K562 (cell line): Measurements from ENCODE around the gene SNX14. TPM values are rescaled to one million over a fixed set of nuclear protein-coding genes. Genes with fewer than 3 reads are reported as not detected.

Experiments
- BRD4 ChIP-seq: fragments of 200-600 bp; sonication (generic); IDR thresholded peaks from 2 replicates; pipeline ENCODE4 v1.6.1; 2017; ENCODE audit warnings: inconsistent platforms
- GATAD2B ChIP-seq: fragments of 450-650 bp; IDR thresholded peaks from 2 replicates; pipeline ENCODE4 v1.6.1; 2017; ENCODE audit warnings: mild to moderate bottlenecking, borderline replicate concordance
- JUNB ChIP-seq: fragments of 450-650 bp; formaldehyde crosslinking; conservative IDR thresholded peaks from 2 replicates; pipeline ENCODE4 v1.4.0; 2020; ENCODE audit warnings: mild to moderate bottlenecking
- MXI1 ChIP-seq: IDR thresholded peaks from 2 replicates; pipeline ENCODE4 v1.6.1; 2011; ENCODE audit warnings: low read depth, mild to moderate bottlenecking, improper control_type of control experiment, low read length
- NFIC ChIP-seq: fragments of 450-650 bp; IDR thresholded peaks from 2 replicates; pipeline ENCODE4 v1.6.1; 2017; ENCODE audit warnings: mild to moderate bottlenecking, inconsistent platforms
- RBM14 ChIP-seq: fragments of 200-400 bp; formaldehyde crosslinking; IDR thresholded peaks from 2 replicates; pipeline ENCODE4 v1.6.1; 2018; ENCODE audit warnings: low read depth, mild to moderate bottlenecking, low read length, moderate library complexity, borderline replicate concordance; ENCODE audit not compliant: insufficient read depth
- SLC30A9 ChIP-seq: fragments of 250-450 bp; sonication (Bioruptor Pico); IDR thresholded peaks from 2 replicates; pipeline ENCODE4 v1.8.0; 2022; ENCODE audit warnings: mild to moderate bottlenecking, moderate library complexity
- SMARCA4 ChIP-seq: fragments of 450-650 bp; IDR thresholded peaks from 2 replicates; pipeline ENCODE4 v1.6.1; 2016
- U2AF1 ChIP-seq: fragments of 200-400 bp; formaldehyde crosslinking; optimal IDR thresholded peaks from 2 replicates; pipeline ENCODE3; 2017; ENCODE audit warnings: mild to moderate bottlenecking, low read depth, low read length, moderate library complexity
- ZNF696 ChIP-seq: fragments of 250-450 bp; sonication (Bioruptor Pico); conservative IDR thresholded peaks from 2 replicates; pipeline ENCODE4 v1.4.0; 2020; ENCODE audit warnings: mild to moderate bottlenecking, moderate library complexity
- polyA plus RNA-seq, 8 experiments: library from polyadenylated mRNA; depleted of rRNA in 4 of 8; stranded (reverse) in 5 of 8; unstranded in 3 of 8; fragments of >200 nt; fragmentation: Nextera tagmentation in 2 of 8; fragmentation: Illumina TruSeq in 1 of 8; extraction: Ambion mirVana in 2 of 8; extraction: Trizol in 1 of 8; gene quantifications; 2 replicates each; pipeline versions ENCODE4 v1.2.1 to v1.2.3, GENCODE V29; 2011 to 2014; ENCODE audit warnings: inconsistent platforms in 1 of 8, missing spikeins in 1 of 8
- total RNA-seq, 7 experiments: library from RNA; depleted of rRNA in 6 of 7; stranded (reverse); fragments of >200 nt in 6 of 7; fragmentation: Illumina TruSeq in 2 of 7; extraction: Trizol in 2 of 7; gene quantifications; 2 replicates each; pipeline versions ENCODE4 v1.2.1 to v1.2.3, GENCODE V29; 2011 to 2021; ENCODE audit warnings: low replicate concordance in 1 of 7
- TF ChIP-seq, protein P1 (sequence below): IDR thresholded peaks from 3 replicates; pipeline ENCODE4 v1.6.1; 2011; ENCODE audit warnings: borderline replicate concordance, mild to moderate bottlenecking, moderate library complexity; ENCODE audit not compliant: insufficient read length; ENCODE audit errors: extremely low read depth
- TF ChIP-seq, protein P2 (sequence below): IDR thresholded peaks from 2 replicates; pipeline ENCODE4 v1.6.1; 2016; ENCODE audit warnings: missing genetic modification characterization, missing compliant biosample characterization
- TF ChIP-seq, protein P3 (sequence below): fragments of 250-450 bp; sonication (Bioruptor Pico); IDR thresholded peaks from 2 replicates; pipeline ENCODE4 v1.4.0; 2020; ENCODE audit warnings: mild to moderate bottlenecking, moderate library complexity
- TF ChIP-seq, protein P4 (sequence below): fragments of 450-650 bp; formaldehyde crosslinking; IDR thresholded peaks from 2 replicates; pipeline ENCODE4 v1.4.0; 2020; ENCODE audit warnings: mild to moderate bottlenecking, mixed read lengths
- TF ChIP-seq, protein P5 (sequence below): sonication (generic); formaldehyde crosslinking; IDR thresholded peaks from 2 replicates; pipeline ENCODE4 v1.5.0; 2020; ENCODE audit warnings: missing genetic modification reagents
- TF ChIP-seq, protein P6 (sequence below): fragments of 450-650 bp; formaldehyde crosslinking; IDR thresholded peaks from 2 replicates; pipeline ENCODE4 v1.4.0; 2020; ENCODE audit warnings: mild to moderate bottlenecking, moderate library complexity

Gene SNX14
- total and polyA plus RNA-seq, 9 of the 15 experiments (the other 6 are each of a cell fraction or from before 2014, with no cell fraction given): 46.5 to 140 (median 71.2) TPM

DNA sequence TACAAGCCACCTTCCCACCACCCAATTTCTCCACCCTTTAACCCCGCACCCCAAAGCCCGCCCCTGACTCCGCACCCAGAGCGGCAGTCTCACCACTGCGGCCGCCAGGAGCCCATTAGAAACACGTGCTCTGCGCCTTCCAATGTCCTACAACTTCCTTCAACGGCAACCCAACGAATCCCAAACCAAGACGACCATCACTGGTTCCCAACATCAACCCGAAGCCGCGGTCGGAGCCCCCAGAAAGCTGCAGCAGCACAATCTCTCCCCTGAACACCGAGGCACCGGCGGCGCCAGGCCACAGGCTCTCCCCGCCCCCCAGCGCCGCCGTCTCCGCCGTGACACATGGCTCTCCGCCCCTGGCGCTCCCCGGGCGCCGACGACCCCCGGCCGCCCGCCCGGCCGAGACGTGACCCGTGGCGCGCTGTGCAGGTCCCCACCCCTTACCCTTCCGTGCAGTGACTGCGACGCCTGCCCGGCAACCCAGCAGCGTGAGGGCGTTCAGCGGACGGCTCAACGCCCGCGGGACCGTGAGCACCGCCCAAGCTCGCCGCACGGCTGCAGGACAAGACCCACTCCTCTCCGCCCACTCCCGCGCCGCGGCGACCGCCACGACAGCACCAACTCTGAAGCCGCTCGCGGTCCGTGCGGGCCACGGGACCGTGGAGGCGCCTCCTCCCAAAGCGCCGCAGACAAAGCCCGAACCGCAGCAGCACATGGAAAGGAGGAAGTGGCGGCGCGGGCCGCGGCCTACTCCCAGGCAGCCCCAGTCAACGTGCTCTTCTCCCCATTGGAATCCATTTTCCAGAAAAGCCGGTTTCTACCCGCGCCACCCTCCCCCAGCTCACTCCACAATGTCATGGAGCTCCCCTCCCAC is 48.5 kb upstream of the SNX14 start (continued):
- TF ChIP-seq, protein P1, sequence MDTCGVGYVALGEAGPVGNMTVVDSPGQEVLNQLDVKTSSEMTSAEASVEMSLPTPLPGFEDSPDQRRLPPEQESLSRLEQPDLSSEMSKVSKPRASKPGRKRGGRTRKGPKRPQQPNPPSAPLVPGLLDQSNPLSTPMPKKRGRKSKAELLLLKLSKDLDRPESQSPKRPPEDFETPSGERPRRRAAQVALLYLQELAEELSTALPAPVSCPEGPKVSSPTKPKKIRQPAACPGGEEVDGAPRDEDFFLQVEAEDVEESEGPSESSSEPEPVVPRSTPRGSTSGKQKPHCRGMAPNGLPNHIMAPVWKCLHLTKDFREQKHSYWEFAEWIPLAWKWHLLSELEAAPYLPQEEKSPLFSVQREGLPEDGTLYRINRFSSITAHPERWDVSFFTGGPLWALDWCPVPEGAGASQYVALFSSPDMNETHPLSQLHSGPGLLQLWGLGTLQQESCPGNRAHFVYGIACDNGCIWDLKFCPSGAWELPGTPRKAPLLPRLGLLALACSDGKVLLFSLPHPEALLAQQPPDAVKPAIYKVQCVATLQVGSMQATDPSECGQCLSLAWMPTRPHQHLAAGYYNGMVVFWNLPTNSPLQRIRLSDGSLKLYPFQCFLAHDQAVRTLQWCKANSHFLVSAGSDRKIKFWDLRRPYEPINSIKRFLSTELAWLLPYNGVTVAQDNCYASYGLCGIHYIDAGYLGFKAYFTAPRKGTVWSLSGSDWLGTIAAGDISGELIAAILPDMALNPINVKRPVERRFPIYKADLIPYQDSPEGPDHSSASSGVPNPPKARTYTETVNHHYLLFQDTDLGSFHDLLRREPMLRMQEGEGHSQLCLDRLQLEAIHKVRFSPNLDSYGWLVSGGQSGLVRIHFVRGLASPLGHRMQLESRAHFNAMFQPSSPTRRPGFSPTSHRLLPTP: no peak
- TF ChIP-seq SMARCA4 (no peak), RBM14 (peak; percentile 97; the same call in 1 of the 2 replicates), U2AF1 (peak; percentile 64), SLC30A9 (CRISPR knock-in tag) (no peak), MXI1 (peak; percentile 30; the same call in 1 of the 2 replicates), JUNB (CRISPR knock-in tag) (no peak), NFIC (no peak), GATAD2B (no peak), BRD4 (no peak), ZNF696 (no peak)
- TF ChIP-seq, protein P2, sequence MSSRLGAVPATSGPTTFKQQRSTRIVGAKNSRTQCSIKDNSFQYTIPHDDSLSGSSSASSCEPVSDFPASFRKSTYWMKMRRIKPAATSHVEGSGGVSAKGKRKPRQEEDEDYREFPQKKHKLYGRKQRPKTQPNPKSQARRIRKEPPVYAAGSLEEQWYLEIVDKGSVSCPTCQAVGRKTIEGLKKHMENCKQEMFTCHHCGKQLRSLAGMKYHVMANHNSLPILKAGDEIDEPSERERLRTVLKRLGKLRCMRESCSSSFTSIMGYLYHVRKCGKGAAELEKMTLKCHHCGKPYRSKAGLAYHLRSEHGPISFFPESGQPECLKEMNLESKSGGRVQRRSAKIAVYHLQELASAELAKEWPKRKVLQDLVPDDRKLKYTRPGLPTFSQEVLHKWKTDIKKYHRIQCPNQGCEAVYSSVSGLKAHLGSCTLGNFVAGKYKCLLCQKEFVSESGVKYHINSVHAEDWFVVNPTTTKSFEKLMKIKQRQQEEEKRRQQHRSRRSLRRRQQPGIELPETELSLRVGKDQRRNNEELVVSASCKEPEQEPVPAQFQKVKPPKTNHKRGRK: no peak
- TF ChIP-seq, protein P3, sequence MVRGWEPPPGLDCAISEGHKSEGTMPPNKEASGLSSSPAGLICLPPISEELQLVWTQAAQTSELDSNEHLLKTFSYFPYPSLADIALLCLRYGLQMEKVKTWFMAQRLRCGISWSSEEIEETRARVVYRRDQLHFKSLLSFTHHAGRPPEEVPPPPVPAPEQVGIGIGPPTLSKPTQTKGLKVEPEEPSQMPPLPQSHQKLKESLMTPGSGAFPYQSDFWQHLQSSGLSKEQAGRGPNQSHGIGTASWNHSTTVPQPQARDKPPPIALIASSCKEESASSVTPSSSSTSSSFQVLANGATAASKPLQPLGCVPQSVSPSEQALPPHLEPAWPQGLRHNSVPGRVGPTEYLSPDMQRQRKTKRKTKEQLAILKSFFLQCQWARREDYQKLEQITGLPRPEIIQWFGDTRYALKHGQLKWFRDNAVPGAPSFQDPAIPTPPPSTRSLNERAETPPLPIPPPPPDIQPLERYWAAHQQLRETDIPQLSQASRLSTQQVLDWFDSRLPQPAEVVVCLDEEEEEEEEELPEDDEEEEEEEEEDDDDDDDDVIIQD (CRISPR knock-in tag): no peak; the same call in 1 of the 2 replicates
- TF ChIP-seq, protein P4, sequence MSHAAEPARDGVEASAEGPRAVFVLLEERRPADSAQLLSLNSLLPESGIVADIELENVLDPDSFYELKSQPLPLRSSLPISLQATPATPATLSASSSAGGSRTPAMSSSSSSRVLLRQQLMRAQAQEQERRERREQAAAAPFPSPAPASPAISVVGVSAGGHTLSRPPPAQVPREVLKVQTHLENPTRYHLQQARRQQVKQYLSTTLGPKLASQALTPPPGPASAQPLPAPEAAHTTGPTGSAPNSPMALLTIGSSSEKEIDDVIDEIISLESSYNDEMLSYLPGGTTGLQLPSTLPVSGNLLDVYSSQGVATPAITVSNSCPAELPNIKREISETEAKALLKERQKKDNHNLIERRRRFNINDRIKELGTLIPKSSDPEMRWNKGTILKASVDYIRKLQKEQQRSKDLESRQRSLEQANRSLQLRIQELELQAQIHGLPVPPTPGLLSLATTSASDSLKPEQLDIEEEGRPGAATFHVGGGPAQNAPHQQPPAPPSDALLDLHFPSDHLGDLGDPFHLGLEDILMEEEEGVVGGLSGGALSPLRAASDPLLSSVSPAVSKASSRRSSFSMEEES (CRISPR knock-in tag): no peak
- TF ChIP-seq, protein P5, sequence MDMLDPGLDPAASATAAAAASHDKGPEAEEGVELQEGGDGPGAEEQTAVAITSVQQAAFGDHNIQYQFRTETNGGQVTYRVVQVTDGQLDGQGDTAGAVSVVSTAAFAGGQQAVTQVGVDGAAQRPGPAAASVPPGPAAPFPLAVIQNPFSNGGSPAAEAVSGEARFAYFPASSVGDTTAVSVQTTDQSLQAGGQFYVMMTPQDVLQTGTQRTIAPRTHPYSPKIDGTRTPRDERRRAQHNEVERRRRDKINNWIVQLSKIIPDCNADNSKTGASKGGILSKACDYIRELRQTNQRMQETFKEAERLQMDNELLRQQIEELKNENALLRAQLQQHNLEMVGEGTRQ (CRISPR knock-in tag): peak; percentile 51
- TF ChIP-seq, protein P6, sequence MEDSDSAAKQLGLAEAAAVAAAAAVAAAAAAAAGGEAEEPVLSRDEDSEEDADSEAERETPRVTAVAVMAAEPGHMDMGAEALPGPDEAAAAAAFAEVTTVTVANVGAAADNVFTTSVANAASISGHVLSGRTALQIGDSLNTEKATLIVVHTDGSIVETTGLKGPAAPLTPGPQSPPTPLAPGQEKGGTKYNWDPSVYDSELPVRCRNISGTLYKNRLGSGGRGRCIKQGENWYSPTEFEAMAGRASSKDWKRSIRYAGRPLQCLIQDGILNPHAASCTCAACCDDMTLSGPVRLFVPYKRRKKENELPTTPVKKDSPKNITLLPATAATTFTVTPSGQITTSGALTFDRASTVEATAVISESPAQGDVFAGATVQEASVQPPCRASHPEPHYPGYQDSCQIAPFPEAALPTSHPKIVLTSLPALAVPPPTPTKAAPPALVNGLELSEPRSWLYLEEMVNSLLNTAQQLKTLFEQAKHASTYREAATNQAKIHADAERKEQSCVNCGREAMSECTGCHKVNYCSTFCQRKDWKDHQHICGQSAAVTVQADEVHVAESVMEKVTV: no peak
